CD4-positive, alpha-beta T cell treated with Interleukin-15 for 4 hours (primary cell): ENCODE results near the gene CAMK4.

Source experiments
- DNase-seq: peaks from one replicate; pipeline ENCODE4 v3.0.0-alpha.2; 2020; ENCODE audit warnings: low spot score

Gene CAMK4

GRCh38 chr5:111493031-111493430 is 268.8 kb downstream of the CAMK4 start:
- no peak for DNase-seq

- DNase-seq, result no peak
Measured at GRCh38 chr5:111494355-111494999, 270.3 kb downstream of the CAMK4 start.

DNA sequence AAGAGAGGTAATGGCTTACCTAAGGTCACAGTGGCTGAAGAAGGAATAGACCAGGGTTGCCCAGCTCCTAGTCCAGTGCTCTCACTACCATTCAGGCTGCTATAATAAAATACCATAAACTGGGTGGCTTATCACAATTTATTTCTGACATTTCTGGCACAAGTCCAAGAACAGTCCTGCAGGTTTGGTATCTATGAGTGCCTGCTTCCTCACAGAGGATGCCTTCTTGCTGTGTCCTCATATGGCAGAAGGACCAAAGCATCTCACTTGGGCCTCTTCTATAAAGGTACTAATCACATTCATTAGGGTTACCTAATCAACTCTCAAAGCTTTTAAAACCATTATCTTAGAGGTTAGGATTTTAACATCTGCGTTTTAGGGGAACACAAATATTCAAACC is 271.0 kb downstream of the CAMK4 start:
- DNase-seq, result no peak

DNA sequence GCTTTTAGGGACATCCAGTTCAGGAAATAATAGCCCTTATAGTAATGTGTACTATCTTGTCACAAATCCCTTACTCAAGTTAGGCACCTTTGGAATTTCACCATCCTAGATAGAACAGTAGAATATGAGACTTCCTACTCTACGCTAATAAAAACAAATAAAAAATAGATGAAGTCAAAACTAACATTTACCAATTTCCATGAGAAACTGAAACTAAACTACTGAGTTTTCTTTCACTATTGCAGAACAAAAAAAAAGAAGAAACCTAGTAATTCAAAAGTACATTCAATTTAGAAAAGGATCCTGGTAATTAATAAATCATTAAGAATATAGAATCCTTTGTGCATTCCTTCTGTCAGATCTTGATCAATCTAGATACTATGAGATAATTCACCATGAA is 274.2 kb downstream of the CAMK4 start:
- no peak for DNase-seq

- no peak for DNase-seq
Measured at GRCh38 chr5:111502956-111503355, 278.8 kb downstream of the CAMK4 start.

GRCh38 chr5:111505096-111505495 is 280.9 kb downstream of the CAMK4 start:
- no peak for DNase-seq

GRCh38 chr5:111507276-111507675 is 283.1 kb downstream of the CAMK4 start:
- DNase-seq, result no peak

DNA sequence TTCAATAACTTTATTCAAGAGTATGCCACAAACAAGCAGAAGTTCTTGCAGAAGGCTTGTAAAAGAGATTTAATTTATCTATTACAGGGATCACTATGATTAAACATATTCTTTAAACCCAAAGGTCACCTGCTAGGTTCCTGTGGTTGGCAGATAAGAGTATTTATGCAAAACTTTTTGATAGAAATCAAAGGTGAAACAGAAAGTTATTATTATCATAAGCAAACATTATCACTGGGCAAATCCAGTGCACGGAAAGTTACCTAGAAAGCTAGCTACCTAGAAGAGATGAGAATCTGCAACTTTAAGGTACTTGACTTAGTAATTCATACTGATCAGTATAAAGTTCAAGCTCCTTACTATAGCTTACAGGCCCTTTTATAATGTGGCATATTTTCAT is 284.9 kb downstream of the CAMK4 start:
- DNase-seq, result peak; percentile 40

GRCh38 chr5:111511174-111511830 is 287.1 kb downstream of the CAMK4 start:
- DNase-seq, result no peak

DNA sequence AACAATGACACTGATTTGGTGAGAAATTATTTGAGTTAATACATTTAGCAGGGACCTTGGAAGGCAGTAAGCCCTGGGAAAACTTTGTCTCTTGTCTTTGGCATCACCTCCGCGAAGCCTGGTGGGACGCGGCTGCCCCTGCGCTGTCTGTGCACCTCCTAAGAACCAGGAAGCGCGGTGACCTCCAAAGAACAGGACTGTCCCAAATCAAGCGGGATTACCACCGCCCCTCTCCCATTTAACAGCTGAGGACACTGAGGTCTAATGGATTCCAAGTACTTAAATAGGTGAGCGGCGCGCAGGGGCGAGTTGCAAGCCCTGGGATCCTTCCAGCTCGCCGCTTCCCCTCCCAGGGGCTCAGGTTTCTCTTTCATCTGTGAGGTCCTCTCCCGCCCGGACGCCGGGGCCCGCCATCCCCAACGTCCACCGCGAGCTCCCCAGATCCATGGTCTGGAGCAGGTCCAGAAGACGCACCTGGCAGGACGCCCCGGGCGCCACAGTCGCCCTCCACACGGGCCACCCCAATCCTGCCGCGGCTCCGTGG is 287.7 kb downstream of the CAMK4 start:
- no peak for DNase-seq

DNA sequence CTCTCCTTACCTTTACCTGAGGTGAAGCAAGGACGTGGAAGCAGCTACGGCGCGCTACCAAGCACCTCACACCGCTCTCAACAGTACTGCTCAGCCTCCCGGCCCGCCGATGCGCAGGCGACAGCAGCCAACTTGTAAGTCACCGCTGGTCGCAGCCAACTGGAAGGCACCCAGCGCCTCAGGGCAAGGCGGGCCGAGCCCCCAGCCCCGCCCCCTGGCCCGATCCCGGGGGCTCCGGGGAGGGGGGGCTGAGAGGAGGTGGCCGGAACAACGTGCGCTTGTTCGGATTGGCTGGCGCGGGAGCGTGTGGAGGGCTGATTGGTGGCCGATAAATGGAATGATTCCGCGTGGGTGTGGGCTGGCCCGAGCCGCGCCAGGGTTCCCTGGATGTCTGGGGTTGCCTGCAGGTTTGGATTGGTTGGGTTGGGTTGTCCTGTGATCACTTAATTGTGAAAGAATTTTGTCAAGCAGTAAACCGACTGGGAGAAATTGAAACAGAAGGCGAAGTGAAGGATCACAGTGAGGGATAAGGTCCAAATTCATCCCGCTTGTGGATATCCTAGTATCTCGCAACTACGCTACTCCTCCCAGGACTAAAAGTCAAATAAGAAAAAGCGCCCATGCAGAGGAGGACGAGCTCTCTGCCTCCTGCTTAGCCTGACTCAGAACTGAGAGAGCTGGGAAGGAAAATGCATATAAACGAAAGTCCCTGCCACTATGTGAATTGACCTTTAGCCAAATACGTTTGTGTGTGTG is 288.4 kb downstream of the CAMK4 start, which contains the start of gene STARD4:
STARD4 (minus strand) TSS at position 161 of the 756 bp plus-strand sequence. CDS start 5,102 bp downstream, outside the sequence.
- peak; percentile 95 for DNase-seq

DNA sequence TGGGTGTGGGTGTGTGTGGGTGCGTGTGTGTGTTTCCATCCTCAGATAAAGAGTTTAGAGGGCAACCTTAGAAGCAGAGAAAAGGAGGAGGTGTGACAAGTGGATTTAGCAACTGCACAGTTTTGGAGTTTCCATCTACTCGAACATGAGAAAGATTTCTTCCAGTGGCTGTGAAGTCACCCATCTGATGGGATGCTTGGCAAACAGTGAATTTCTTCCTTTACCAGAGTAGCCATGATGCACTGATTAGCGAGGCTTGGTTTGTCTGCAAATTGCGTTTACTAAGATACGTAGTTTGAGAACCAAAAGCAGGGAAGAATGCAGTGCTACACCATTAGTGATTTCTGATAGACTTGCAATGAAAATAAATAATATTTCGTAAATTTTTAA is 288.9 kb downstream of the CAMK4 start:
- DNase-seq, result no peak

DNA sequence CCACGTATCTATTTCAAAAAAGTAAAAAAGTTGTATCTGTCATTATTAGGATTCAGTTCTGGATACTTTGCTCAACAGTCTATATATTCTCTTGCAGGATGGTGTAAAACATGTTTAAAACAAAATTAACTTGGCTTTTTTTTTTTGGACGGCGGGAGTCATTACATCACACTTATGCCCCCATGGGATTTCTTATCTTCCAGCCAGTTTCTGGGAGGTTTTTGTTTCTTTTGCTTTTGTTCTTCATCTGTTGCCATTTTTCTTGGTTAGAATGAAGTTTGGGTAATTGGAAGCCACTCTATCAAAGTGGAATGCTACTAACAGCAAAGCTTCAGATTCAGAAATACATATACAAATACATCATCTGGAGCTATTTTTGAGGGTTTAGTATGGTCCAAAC is 289.9 kb downstream of the CAMK4 start:
- no peak for DNase-seq

DNA sequence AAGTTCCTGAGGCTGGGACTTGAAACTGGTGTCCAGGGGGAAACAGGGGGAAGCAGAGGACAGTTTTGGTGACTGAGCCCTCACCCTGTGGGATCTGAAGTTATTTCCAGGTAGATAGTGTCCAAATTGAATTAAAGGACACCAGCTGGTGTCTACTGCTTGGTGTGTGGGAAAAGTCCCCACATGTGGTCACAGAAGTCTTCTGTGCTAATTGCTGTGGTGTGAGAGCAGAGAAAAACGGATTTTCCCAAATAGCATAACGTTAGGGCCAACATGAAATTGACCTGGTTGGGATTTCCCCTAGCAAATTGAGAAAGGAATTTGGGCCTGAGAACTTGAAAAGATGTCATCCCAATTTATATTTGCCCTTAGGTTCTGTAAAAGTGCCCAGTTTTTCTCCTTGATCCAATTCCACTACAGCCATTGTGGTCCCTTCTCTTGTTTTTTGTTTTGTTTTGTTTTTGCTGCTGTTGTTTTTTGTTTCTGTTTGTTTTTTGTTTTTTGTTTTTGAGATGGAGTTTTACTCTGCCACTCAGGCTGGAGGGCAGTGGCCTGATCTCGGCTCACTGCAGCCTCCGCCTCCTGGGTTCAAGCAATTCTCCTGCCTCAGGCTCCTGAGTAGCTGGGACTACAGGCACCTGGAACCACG is 293.8 kb downstream of the CAMK4 start:
- no peak for DNase-seq

DNA sequence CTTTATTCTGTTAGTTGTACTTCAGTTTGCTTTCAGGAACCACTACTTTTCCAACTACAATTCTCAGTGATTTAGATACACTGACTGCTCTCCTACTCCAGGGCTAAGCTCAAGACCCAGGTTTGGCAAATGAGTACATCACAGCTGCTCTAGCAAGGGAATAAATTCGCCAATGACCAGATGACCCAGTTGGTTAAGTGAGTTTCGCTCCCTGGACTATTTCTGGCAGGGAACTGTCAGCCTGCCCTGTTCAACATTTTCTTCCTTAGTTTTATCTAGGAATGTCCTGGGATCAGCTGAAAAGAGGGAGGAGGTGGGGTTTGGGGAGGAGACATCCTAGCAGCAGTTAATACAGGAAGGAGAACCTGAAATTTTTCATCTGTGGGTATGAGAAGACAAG is 294.6 kb downstream of the CAMK4 start:
- no peak for DNase-seq

- no peak for DNase-seq
Measured at GRCh38 chr5:111520908-111521307, 296.7 kb downstream of the CAMK4 start.

DNA sequence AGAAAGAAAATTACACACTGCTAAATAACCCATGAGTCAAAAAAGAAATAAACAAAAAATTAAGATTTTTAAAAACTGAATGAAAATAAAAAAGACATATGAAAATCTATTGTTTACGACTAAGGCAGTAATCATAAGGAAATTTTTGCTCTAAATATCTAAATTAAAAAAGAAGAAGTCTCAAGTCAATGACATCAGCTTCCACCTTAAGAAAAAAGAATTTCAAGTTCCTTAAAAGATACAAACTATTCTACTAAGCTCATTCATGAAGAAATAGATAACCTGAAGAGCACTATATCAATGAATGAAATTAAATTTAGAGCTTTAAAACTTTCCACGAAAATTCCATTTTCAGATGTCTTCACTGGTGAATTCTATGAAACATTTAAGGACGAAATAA is 303.9 kb downstream of the CAMK4 start:
- no peak for DNase-seq

GRCh38 chr5:111530298-111530740 is 306.1 kb downstream of the CAMK4 start:
- DNase-seq, result peak; percentile 90

DNA sequence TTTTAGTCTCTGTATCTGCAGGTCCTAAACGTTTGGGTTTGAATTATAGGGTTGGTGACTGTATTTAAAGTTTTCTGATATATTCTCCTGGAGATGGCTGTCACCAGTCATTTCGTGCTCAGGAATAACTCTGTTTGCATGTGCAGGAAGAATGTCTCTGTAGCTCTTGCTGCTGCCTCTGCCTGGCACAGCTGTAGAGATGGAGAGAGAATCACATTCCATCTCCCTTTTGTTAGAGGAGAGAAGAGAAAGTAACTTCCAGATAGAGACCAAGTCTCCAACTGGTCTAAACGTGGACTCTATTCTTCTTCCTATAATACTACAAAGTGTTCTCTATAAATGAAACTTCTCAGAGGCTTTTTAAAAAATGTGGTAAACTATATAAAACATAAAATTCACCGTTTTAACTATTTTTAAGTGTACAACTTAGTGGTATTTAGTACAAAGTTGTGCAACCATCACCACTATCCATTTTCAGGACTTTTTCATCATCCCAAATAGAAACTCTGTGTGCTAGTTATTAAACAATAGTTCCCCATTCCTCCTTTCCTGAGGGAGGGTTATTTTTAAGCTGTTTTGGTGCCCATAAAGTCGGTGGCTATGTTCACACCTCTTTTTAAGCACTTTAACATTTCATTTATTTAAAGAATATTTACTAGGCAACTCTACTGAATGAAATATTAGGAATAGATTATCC is 308.9 kb downstream of the CAMK4 start:
- no peak for DNase-seq

DNA sequence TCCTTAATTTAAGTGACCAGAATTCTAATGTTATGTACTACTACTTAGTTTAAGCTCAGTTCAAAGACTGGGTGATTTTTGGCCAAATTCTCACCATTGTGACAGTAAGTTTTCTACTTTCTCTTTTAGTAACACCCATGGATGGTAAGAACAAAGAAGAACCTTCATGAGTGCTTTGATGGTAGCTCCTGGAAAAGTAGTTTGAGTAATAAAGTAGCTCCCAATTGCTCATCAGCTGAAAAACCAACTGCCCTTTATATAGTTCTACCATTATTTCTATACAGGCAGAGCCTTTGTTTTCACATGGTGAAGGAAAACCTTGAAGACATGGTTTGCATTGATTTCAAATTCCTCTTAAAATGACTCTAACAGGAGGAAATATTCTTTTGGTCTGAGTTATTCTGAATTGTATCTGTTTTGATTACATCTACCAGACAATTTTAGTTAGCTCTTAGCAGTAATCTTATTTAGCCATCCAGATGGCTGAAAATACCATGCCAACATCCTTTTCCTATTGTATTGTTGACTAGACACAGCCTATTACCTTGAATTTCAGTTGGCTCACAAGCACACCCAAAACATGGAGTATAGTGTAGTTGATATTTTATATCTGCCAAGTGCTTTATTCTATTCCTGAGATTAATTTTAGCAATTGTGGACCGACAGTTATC is 311.8 kb downstream of the CAMK4 start:
- DNase-seq, result no peak
